A549 (cell line): ENCODE measurements around the gene PGGT1B. TPM values are rescaled to one million over a fixed set of nuclear protein-coding genes. Genes with fewer than 3 reads are reported as not detected.

Source experiments
- ATAC-seq, 2 experiments: fragments of 200-7000 bp in 1 of 2; fragments of >200 bp in 1 of 2; cut with Nextera tagmentation in 1 of 2; cut with Tn5 transposase in 1 of 2; 3 replicates each; pipeline versions ENCODE4 v1.8.0 to v1.9.1; 2018 to 2020; ENCODE audit warnings: mild to moderate bottlenecking in 1 of 2, moderate library complexity in 1 of 2
- CTCF ChIA-PET: fragments of 300-600 bp; sonication (Branson Sonifier 250); formaldehyde crosslinking; extraction: SDS; loops from one replicate; lab custom pipeline; 2021; ENCODE audit warnings: antibody characterized with exemption, inconsistent platforms; lab: Yijun Ruan, JAX
- POLR2A ChIA-PET: fragments of 350-600 bp; formaldehyde crosslinking; extraction: SDS; loops from one replicate; lab custom pipeline; 2021; ENCODE audit warnings: antibody characterized with exemption, inconsistent platforms; lab: Yijun Ruan, JAX
- DNase-seq, 2 experiments: peaks; one replicate each; pipeline versions ENCODE4 v3.0.0 to v3.0.0-alpha.2; 2011 to 2016; ENCODE audit warnings: low read depth in 1 of 2, low spot score in 1 of 2
- FAIRE-seq: peaks from 2 replicates; lab custom pipeline; 2011; peaks lifted over from hg19 to GRCh38; lab: Jason Lieb, UNC
- H3K27ac ChIP-seq, 2 experiments: fragments of >200 bp; sonication (Bioruptor Twin); formaldehyde crosslinking; 3 replicates each; pipeline ENCODE4 v1.5.1; 2016 to 2017
- H3K4me1 ChIP-seq: fragments of >200 bp; sonication (Bioruptor Twin); formaldehyde crosslinking; 3 replicates; pipeline ENCODE4 v1.6.1; 2016
- H3K4me2 ChIP-seq: fragments of >200 bp; sonication (Bioruptor Twin); formaldehyde crosslinking; 3 replicates; pipeline ENCODE4 v1.6.1; 2016
- H3K4me3 ChIP-seq: fragments of >200 bp; sonication (Bioruptor Twin); formaldehyde crosslinking; 3 replicates; pipeline ENCODE4 v1.5.1; 2016
- H3K9me3 ChIP-seq: fragments of >200 bp; sonication (Bioruptor Twin); formaldehyde crosslinking; 3 replicates; pipeline ENCODE4 v1.6.1; 2016
- BCL3 ChIP-seq: fragments of >200 bp; sonication (Bioruptor Twin); formaldehyde crosslinking; IDR thresholded peaks from 3 replicates; pipeline ENCODE4 v1.6.1; 2016
- ELK1 ChIP-seq: fragments of 150-350 bp; IDR thresholded peaks from 2 replicates; pipeline ENCODE4 v1.6.1; 2014; ENCODE audit warnings: low read depth, mild to moderate bottlenecking, low read length
- FOXS1 ChIP-seq: fragments of 250-450 bp; sonication (Bioruptor Pico); IDR thresholded peaks from 2 replicates; pipeline ENCODE4 v1.5.0; 2020; ENCODE audit warnings: mild to moderate bottlenecking, moderate library complexity
- HEYL ChIP-seq: fragments of 250-450 bp; sonication (Bioruptor Pico); IDR thresholded peaks from 2 replicates; pipeline ENCODE4 v1.8.0; 2021; ENCODE audit warnings: mild to moderate bottlenecking, moderate library complexity
- HOXB13 ChIP-seq: fragments of 250-450 bp; sonication (Bioruptor Pico); IDR thresholded peaks from 2 replicates; pipeline ENCODE4 v1.5.0; 2020; ENCODE audit warnings: low read depth, mild to moderate bottlenecking, moderate library complexity
- JUN ChIP-seq, 2 experiments: fragments of >200 bp; sonication (Bioruptor Twin); formaldehyde crosslinking; IDR thresholded peaks; 2 replicates in 1 of 2; 3 replicates in 1 of 2; pipeline ENCODE4 v1.6.1; 2016 to 2017
- KDM5A ChIP-seq: fragments of 200-600 bp; sonication (generic); IDR thresholded peaks from 2 replicates; pipeline ENCODE4 v1.6.1; 2016; ENCODE audit warnings: antibody characterized with exemption, mild to moderate bottlenecking
- MAZ ChIP-seq: fragments of 150-350 bp; IDR thresholded peaks from 2 replicates; pipeline ENCODE4 v1.6.1; 2014; ENCODE audit warnings: antibody characterized with exemption, low read depth, low read length, borderline replicate concordance
- POLR2A ChIP-seq: IDR thresholded peaks from 2 replicates; pipeline ENCODE4 v1.6.1; 2012; ENCODE audit warnings: mild to moderate bottlenecking, low read length
- TFCP2L1 ChIP-seq: fragments of 250-450 bp; sonication (Bioruptor Pico); IDR thresholded peaks from 2 replicates; pipeline ENCODE4 v1.5.0; 2021; ENCODE audit warnings: mild to moderate bottlenecking
- WGBS: methylation state at CpG from one replicate; pipeline ENCODE4 v1.1.6; 2017; ENCODE audit errors: missing lambda C conversion rate; 5-methylcytosine and 5-hydroxymethylcytosine counted together
- polyA plus RNA-seq, 4 experiments: library from polyadenylated mRNA; depleted of rRNA in 3 of 4; stranded (reverse); fragments of >200 nt; fragmentation: RNase III in 1 of 4; extraction: RNeasy Plus Mini Kit Qiagen cat#74134 plus additional on column Dnase treatment in 1 of 4; gene quantifications; 2 replicates in 3 of 4; 3 replicates in 1 of 4; pipeline ENCODE4 v1.2.3, GENCODE V29; 2011 to 2017
- small RNA-seq, 6 experiments: library from RNA; depleted of rRNA; stranded (forward); fragments of <200 nt; gene quantifications; one replicate each; pipeline ENCODE3, GENCODE V24; 2012

PGGT1B gene
- polyA plus RNA-seq, 2 of the 4 experiments (the other 2 are of a cell fraction), result 6.7 to 15.9 TPM

GRCh38 chr5:115160975-115161475 lies 101.7 kb downstream of the PGGT1B start:
- TF ChIP-seq MAZ, result no peak
- no peak for TF ChIP-seq POLR2A
- TF ChIP-seq ELK1, result no peak
- TF ChIP-seq TFCP2L1 (CRISPR knock-in tag), result no peak
- no peak for TF ChIP-seq HOXB13 (CRISPR knock-in tag)
- TF ChIP-seq FOXS1 (CRISPR knock-in tag), result no peak
- no peak for TF ChIP-seq JUN (IDR thresholded peaks at IDR 0.05)
- TF ChIP-seq KDM5A, result no peak
- no peak for TF ChIP-seq HEYL
- no peak for TF ChIP-seq BCL3
- TF ChIP-seq, all 56 proteins: peak for 0
- Histone ChIP-seq H3K4me3 (no peak overlapping the region), H3K4me1 (no peaks in the 10 kb centered on the region), H3K4me2 (no peak overlapping the region), H3K9me3 (peaks cover 4% of the 10 kb centered on the region; the same call in 1 of the 3 replicates), H3K27ac (no peak overlapping the region)
- CTCF ChIA-PET, result no interaction called here
- POLR2A ChIA-PET, result no interaction called here
- FAIRE-seq (no peak), DNase-seq (no peak), ATAC-seq (no peak)
- 38% methylated on average over 3 of the region's 3 CpGs for WGBS

Small RNAs within 50 kb of the gene (small RNA-seq; reads per million reads assigned to genes)
- 0 to 0.43 (median 0) reads per million in 6 experiments for gene HMGN1P15

Other genes starting within 250 kb of the PGGT1B start
- gene TRIM36, start 93.0 kb downstream of the PGGT1B start, polyA plus RNA-seq (2011; rRNA removed), result 1.2 and 1.4 TPM in 2 replicates
- gene TRIM36, start 93.0 kb downstream of the PGGT1B start, polyA plus RNA-seq (2017; fragmentation: RNase III; extraction: RNeasy Plus Mini Kit Qiagen cat#74134 plus additional on column Dnase treatment), result 0.28 to 0.63 TPM (median 0.63 TPM) in 3 replicates
- gene CCDC112, start 33.8 kb upstream of the PGGT1B start, polyA plus RNA-seq (2011; rRNA removed), result 3.5 and 8.6 TPM in 2 replicates
- gene CCDC112, start 33.8 kb upstream of the PGGT1B start, polyA plus RNA-seq (2017; fragmentation: RNase III; extraction: RNeasy Plus Mini Kit Qiagen cat#74134 plus additional on column Dnase treatment), result 5.8 to 7.1 TPM (median 6.4 TPM) in 3 replicates